Lung (tissue), 12 donors: ENCODE data around the gene FBXO38. TPM values are rescaled to one million over a fixed set of nuclear protein-coding genes. Genes with fewer than 3 reads are reported as not detected.

Source experiments
- ATAC-seq: fragments of 200-7000 bp; cut with Tn5 transposase; one replicate; pipeline ENCODE4 v1.9.1; 2020; ENCODE audit warnings: moderate number of reproducible peaks; ENCODE audit not compliant: insufficient read depth, low FRiP score
- DNase-seq, 3 donors: peaks; one replicate each; pipeline ENCODE4 v3.0.0-alpha.2; 2013 to 2017
- H3K27ac ChIP-seq, 2 donors: one replicate each; pipeline ENCODE4 v1.5.1; 2013; ENCODE audit warnings: mild to moderate bottlenecking in 2 of 2, moderate library complexity in 2 of 2, control low read depth in 1 of 2, inconsistent platforms in 1 of 2, low read depth in 1 of 2, low read length in 1 of 2
- H3K27me3 ChIP-seq, 3 donors: one replicate each; pipeline ENCODE4 v1.5.1; 2013; ENCODE audit warnings: low read length in 2 of 3; ENCODE audit not compliant: control insufficient read depth in 3 of 3, insufficient read depth in 3 of 3
- H3K36me3 ChIP-seq, 4 donors: one replicate each; pipeline ENCODE4 v1.5.1; 2013; ENCODE audit warnings: low read length in 4 of 4, mild to moderate bottlenecking in 1 of 4, moderate library complexity in 1 of 4; ENCODE audit not compliant: control insufficient read depth in 4 of 4, insufficient read depth in 4 of 4
- H3K4me1 ChIP-seq, 5 donors: one replicate each; pipeline ENCODE4 v1.5.1; 2013; ENCODE audit warnings: low read length in 5 of 5, mild to moderate bottlenecking in 2 of 5, moderate library complexity in 1 of 5; ENCODE audit not compliant: control insufficient read depth in 5 of 5, insufficient read depth in 5 of 5
- H3K4me3 ChIP-seq: one replicate; pipeline ENCODE4 v1.5.1; 2013; ENCODE audit warnings: mild to moderate bottlenecking, control low read depth, moderate library complexity
- H3K9ac ChIP-seq, 2 donors: one replicate each; pipeline ENCODE4 v1.5.1; 2013; ENCODE audit warnings: low read length in 2 of 2, control low read depth in 1 of 2; ENCODE audit not compliant: insufficient read depth in 1 of 2
- H3K9me3 ChIP-seq, 4 donors: one replicate each; pipeline ENCODE4 v1.5.1; 2013; ENCODE audit warnings: low read length in 3 of 4, mild to moderate bottlenecking in 1 of 4, moderate library complexity in 1 of 4; ENCODE audit not compliant: control insufficient read depth in 4 of 4, insufficient read depth in 3 of 4
- CTCF ChIP-seq: IDR thresholded peaks from 2 replicates; pipeline ENCODE4 v1.5.1; 2012; ENCODE audit warnings: mild to moderate bottlenecking; ENCODE audit errors: control extremely low read depth, extremely low read depth
- WGBS, 2 donors: extraction: QIAGEN DNeasy Blood & Tissue Kit; methylation state at CpG; one replicate each; pipeline ENCODE4 v1.1.7; 2013; 5-methylcytosine and 5-hydroxymethylcytosine counted together
- polyA plus RNA-seq, 2 donors: library from polyadenylated mRNA; stranded (reverse); fragments of 200-250 nt; gene quantifications; one replicate each; pipeline ENCODE4 v1.2.1, GENCODE V29; 2013
- total RNA-seq, 2 donors: library from RNA; depleted of rRNA in 1 of 2; stranded (reverse); fragments of >200 nt in 1 of 2; gene quantifications; one replicate each; pipeline ENCODE4 v1.2.1, GENCODE V29; 2014 to 2021
- donor health status: control.
- donor health status: control.
- donor health status: Bipolar disorder and iron deficiency.
- donor health status: healthy.
- donor health status: DM: yes; HTN: yes; CAD: no.

The FBXO38 gene
- total and polyA plus RNA-seq, 4 donors, result 18.5 to 77.2 (median 41.7) TPM

GRCh38 chr5:148471379-148471778 lies 87.6 kb downstream of the FBXO38 start:
- Histone ChIP-seq H3K4me3 (no peak overlapping the region), H3K27ac (no peak overlapping the region), H3K27me3 (no peaks in the 10 kb centered on the region), H3K9me3 (no peaks in the 10 kb centered on the region), H3K4me1 (peaks cover 0 to 18% (median 4%) of the 10 kb centered on the region in 5 donors), H3K36me3 (no peaks in the 10 kb centered on the region), H3K9ac (no peak overlapping the region)
- DNase-seq, result no peak
- ATAC-seq, result no peak
- no peak for TF ChIP-seq CTCF
- 84 to 94% methylated on average over 2 of the region's 2 CpGs for WGBS, 2 donors

- no peak overlapping the region for H3K9ac ChIP-seq
- peaks cover 0 to 14% (median 1%) of the 10 kb centered on the region in 5 donors for H3K4me1 ChIP-seq
- H3K9me3 ChIP-seq, result no peaks in the 10 kb centered on the region
- WGBS, 2 donors, result 90 to 97% methylated on average over 8 of the region's 8 CpGs
- H3K27me3 ChIP-seq, result no peaks in the 10 kb centered on the region
- ATAC-seq (no peak), DNase-seq (no peak)
- no peaks in the 10 kb centered on the region for H3K36me3 ChIP-seq
- no peak for TF ChIP-seq CTCF
- H3K27ac ChIP-seq, result no peak overlapping the region
- H3K4me3 ChIP-seq, result no peak overlapping the region
Observed at GRCh38 chr5:148474025-148474511, 90.3 kb downstream of the FBXO38 start.

- Histone ChIP-seq H3K27ac (no peak overlapping the region), H3K36me3 (no peaks in the 10 kb centered on the region), H3K9me3 (no peaks in the 10 kb centered on the region), H3K4me3 (no peak overlapping the region), H3K9ac (no peak overlapping the region), H3K27me3 (no peaks in the 10 kb centered on the region), H3K4me1 (no peaks in the 10 kb centered on the region)
- TF ChIP-seq CTCF, result no peak
- WGBS, 2 donors, result 65 to 77% methylated on average over 3 of the region's 3 CpGs
- DNase-seq, result no peak
- ATAC-seq, result no peak
Observed at GRCh38 chr5:148476302-148476701, 92.5 kb downstream of the FBXO38 start.

- no peaks in the 10 kb centered on the region for H3K4me1 ChIP-seq
- WGBS, 2 donors, result 82 to 86% methylated on average over 3 of the region's 3 CpGs
Observed at GRCh38 chr5:148477429-148477828, 93.7 kb downstream of the FBXO38 start.

More at GRCh38 chr5:148477429-148477828, 93.7 kb downstream of the FBXO38 start:
- no peak overlapping the region for H3K4me3 ChIP-seq
- H3K9ac ChIP-seq, result no peak overlapping the region
- no peak overlapping the region for H3K27ac ChIP-seq
- ATAC-seq (no peak), DNase-seq (no peak)
- H3K36me3 ChIP-seq, result no peaks in the 10 kb centered on the region
- H3K27me3 ChIP-seq, result no peaks in the 10 kb centered on the region
- H3K9me3 ChIP-seq, result no peaks in the 10 kb centered on the region
- no peak for TF ChIP-seq CTCF
